CD4-positive, alpha-beta T cell (primary cell): ENCODE data around the gene RPL5. TPM values are rescaled to one million over a fixed set of nuclear protein-coding genes. Genes with fewer than 3 reads are reported as not detected.

Source experiments
- ATAC-seq: fragments of 200-7000 bp; cut with Tn5 transposase; one replicate; pipeline ENCODE4 v1.10.0; 2022; ENCODE audit warnings: mild to moderate bottlenecking; ENCODE audit not compliant: poor library complexity
- CTCF ChIA-PET: fragments of 350-600 bp; sonication (Branson Sonifier 250); formaldehyde crosslinking; loops from one replicate; lab custom pipeline; 2021; ENCODE audit warnings: antibody characterized with exemption, inconsistent platforms; lab: Charles Lee
- POLR2A ChIA-PET: fragments of 350-600 bp; sonication (Branson Sonifier 250); formaldehyde crosslinking; loops from one replicate; lab custom pipeline; 2021; ENCODE audit warnings: antibody characterized with exemption, inconsistent platforms; lab: Charles Lee
- DNase-seq, 14 experiments: peaks; one replicate each; pipeline ENCODE4 v3.0.0-alpha.2; 2013 to 2020; ENCODE audit warnings: mixed read lengths in 2 of 14
- H3K27ac ChIP-seq, 2 donors: one replicate each; pipeline versions ENCODE4 v1.5.1 to v1.7.0; 2013; ENCODE audit warnings: low read length in 2 of 2, low read depth in 1 of 2, mild to moderate bottlenecking in 1 of 2
- H3K27me3 ChIP-seq, 2 experiments: 1 replicate in 1 of 2; 2 replicates in 1 of 2; pipeline versions ENCODE4 v1.6.1 to v1.7.0; 2013; ENCODE audit warnings: low read length in 2 of 2, control low read depth in 1 of 2, mild to moderate bottlenecking in 1 of 2, moderate library complexity in 1 of 2; ENCODE audit not compliant: insufficient read depth in 2 of 2, control insufficient read depth in 1 of 2
- H3K36me3 ChIP-seq: one replicate; pipeline ENCODE4 v1.6.1; 2013; ENCODE audit warnings: low read length, control low read depth; ENCODE audit not compliant: insufficient read depth
- H3K4me1 ChIP-seq: one replicate; pipeline ENCODE4 v1.6.1; 2013; ENCODE audit warnings: low read length, control low read depth; ENCODE audit not compliant: insufficient read depth
- H3K4me3 ChIP-seq: one replicate; pipeline ENCODE4 v1.5.1; 2013; ENCODE audit warnings: mild to moderate bottlenecking, low read length, moderate library complexity
- H3K9me3 ChIP-seq, 2 experiments: 1 replicate in 1 of 2; 2 replicates in 1 of 2; pipeline versions ENCODE4 v1.6.1 to v1.7.0; 2013; ENCODE audit warnings: low read length in 2 of 2, mild to moderate bottlenecking in 2 of 2, control low read depth in 1 of 2, moderate library complexity in 1 of 2; ENCODE audit not compliant: control insufficient read depth in 1 of 2, insufficient read depth in 1 of 2
- H3K27ac Mint-ChIP-seq: one replicate; pipeline ENCODE4 v1.8.0; 2020; ENCODE audit warnings: mixed read lengths
- H3K27me3 Mint-ChIP-seq: one replicate; pipeline ENCODE4 v1.8.0; 2021; ENCODE audit warnings: mixed read lengths
- H3K36me3 Mint-ChIP-seq: one replicate; pipeline ENCODE4 v1.8.0; 2021; ENCODE audit warnings: low read depth, mixed read lengths
- H3K4me1 Mint-ChIP-seq: one replicate; pipeline ENCODE4 v1.8.0; 2021; ENCODE audit warnings: low read depth, mixed read lengths
- H3K4me3 Mint-ChIP-seq: one replicate; pipeline ENCODE4 v1.8.0; 2020; ENCODE audit warnings: mild to moderate bottlenecking, mixed read lengths
- H3K9me3 Mint-ChIP-seq: one replicate; pipeline ENCODE4 v1.8.0; 2020; ENCODE audit warnings: mixed read lengths
- CTCF ChIP-seq: fragments of 200-600 bp; IDR thresholded peaks from one replicate; pipeline ENCODE4 v1.8.0; 2022; ENCODE audit warnings: antibody characterized with exemption, mild to moderate bottlenecking
- intact Hi-C, 2 experiments: fragments of 100-400 bp; cut with DNase I in 1 of 2; cut with micrococcal nuclease in 1 of 2; formaldehyde crosslinking; loops; one replicate each; pipeline versions ENCODE4 v1.15.1 to v1.9.0; 2023 to 2025; cut with DNase I, micrococcal nuclease
- total RNA-seq, 174 experiments: library from RNA in 2 of 174; stranded (reverse) in 2 of 174; gene quantifications; one replicate each; pipeline ENCODE4 v1.2.3 and lab custom pipeline; 2021 to 2026

Gene RPL5
- total RNA-seq, 2 experiments from 2014 or later, result 1,712 to 1,770 TPM

GRCh38 chr1:92862605-92863004 lies 30.8 kb downstream of the RPL5 start:
- no peaks in the 10 kb centered on the region for H3K27me3 Mint-ChIP-seq
- H3K27ac Mint-ChIP-seq, result no peak overlapping the region
- DNase-seq, result no peak
- TF ChIP-seq CTCF, result no peak
- intact Hi-C loops, result no loop called here
- CTCF ChIA-PET, result interaction anchor here (1.4 to 8.3 kb wide), 3 partner anchors 97 to 132 kb away, joined by 3 to 101 read pairs (median 9); partner anchors contain the start of gene DIPK1A
- H3K27me3 ChIP-seq, result no peaks in the 10 kb centered on the region
- H3K9me3 ChIP-seq, result no peaks in the 10 kb centered on the region
- H3K4me3 ChIP-seq, result no peak overlapping the region
- H3K27ac ChIP-seq, result no peak overlapping the region
- H3K9me3 Mint-ChIP-seq, result no peaks in the 10 kb centered on the region
- H3K4me1 ChIP-seq, result peaks cover 7% of the 10 kb centered on the region
- H3K4me3 Mint-ChIP-seq, result no peak overlapping the region
- POLR2A ChIA-PET, result interaction anchor here (2.9 kb wide), 1 partner anchor 99 kb away, joined by 12 read pairs; the partner anchor contains the start of gene DIPK1A
- no peak for ATAC-seq
- H3K36me3 ChIP-seq, result no peaks in the 10 kb centered on the region
- H3K36me3 Mint-ChIP-seq, result peaks cover 15% of the 10 kb centered on the region
- peaks cover 14% of the 10 kb centered on the region for H3K4me1 Mint-ChIP-seq

GRCh38 chr1:92864131-92864530 lies 32.3 kb downstream of the RPL5 start:
- ChIA-PET CTCF (interaction anchor here (0.7 to 1.6 kb wide), 7 partner anchors 9 to 487 kb away, joined by 3 to 9 read pairs (median 4); no protein-coding TSS in a partner anchor), POLR2A (interaction anchor here (0.6 to 2.9 kb wide), 3 partner anchors 14 to 98 kb away, joined by 3 to 12 read pairs (median 4); partner anchors contain the start of gene DIPK1A)
- ATAC-seq, result no peak
- DNase-seq, result no peak
- H3K27me3 Mint-ChIP-seq, result no peaks in the 10 kb centered on the region
- H3K27ac Mint-ChIP-seq, result no peak overlapping the region
- Histone ChIP-seq H3K4me1 (peaks cover 7% of the 10 kb centered on the region), H3K27ac (no peak overlapping the region), H3K36me3 (no peaks in the 10 kb centered on the region), H3K9me3 (no peaks in the 10 kb centered on the region), H3K27me3 (no peaks in the 10 kb centered on the region), H3K4me3 (no peak overlapping the region)
- H3K4me3 Mint-ChIP-seq, result no peak overlapping the region
- no peak for TF ChIP-seq CTCF
- H3K36me3 Mint-ChIP-seq, result peaks cover 18% of the 10 kb centered on the region
- no peaks in the 10 kb centered on the region for H3K9me3 Mint-ChIP-seq
- intact Hi-C loops, result no loop called here
- peaks cover 8% of the 10 kb centered on the region for H3K4me1 Mint-ChIP-seq

- H3K27ac Mint-ChIP-seq, result no peak overlapping the region
- no peak overlapping the region for H3K27ac ChIP-seq
- H3K27me3 ChIP-seq, result no peaks in the 10 kb centered on the region
- peaks cover 22% of the 10 kb centered on the region for H3K36me3 ChIP-seq
- DNase-seq, result no peak
- intact Hi-C loops, result no loop called here
- no peaks in the 10 kb centered on the region for H3K27me3 Mint-ChIP-seq
- no peak overlapping the region for H3K4me3 Mint-ChIP-seq
- H3K9me3 Mint-ChIP-seq, result peaks cover 2% of the 10 kb centered on the region
- no peaks in the 10 kb centered on the region for H3K4me1 ChIP-seq
- ATAC-seq, result no peak
- TF ChIP-seq CTCF, result no peak
- no peak overlapping the region for H3K4me3 ChIP-seq
- H3K4me1 Mint-ChIP-seq, result peaks cover 17% of the 10 kb centered on the region
- H3K9me3 ChIP-seq, result peaks cover 4 to 7% of the 10 kb centered on the region in 2 experiments
- ChIA-PET POLR2A (interaction anchor here (1.0 to 1.8 kb wide), 2 partner anchors 12 to 90 kb away, joined by 3 to 5 read pairs; partner anchors contain the start of gene DIPK1A), CTCF (no interaction called here)
- H3K36me3 Mint-ChIP-seq, result peaks cover 57% of the 10 kb centered on the region
Measured at GRCh38 chr1:92870591-92870990, 38.8 kb downstream of the RPL5 start.
